GM12874 (cell line): ENCODE data around the gene TAF4B.

Source experiments
- TF ChIP-seq, protein P1 (sequence below): IDR thresholded peaks from 2 replicates; pipeline ENCODE4 v1.5.1; 2011; ENCODE audit warnings: low read depth, mild to moderate bottlenecking, control low read depth, low read length, moderate library complexity; ENCODE audit not compliant: insufficient read depth

Gene TAF4B

DNA sequence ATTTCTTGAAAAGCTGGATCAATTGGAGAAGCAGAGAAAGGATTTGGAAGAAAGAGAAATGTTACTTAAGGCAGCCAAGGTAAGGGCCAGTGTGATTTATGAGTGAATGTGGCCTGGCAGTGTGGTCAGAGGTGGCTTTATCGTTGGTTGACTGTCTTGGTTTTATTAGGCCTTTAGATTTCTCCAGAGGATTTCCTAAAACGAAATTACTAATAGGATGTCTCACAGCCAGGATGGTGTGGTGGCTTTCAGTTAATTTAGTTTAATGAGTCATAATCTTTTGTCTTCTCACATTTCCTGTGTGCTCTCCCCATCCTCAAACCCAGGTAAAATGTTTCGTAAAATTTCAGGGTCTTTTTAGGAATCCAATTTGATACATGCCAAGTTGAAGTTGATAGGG, 100.8 kb downstream of the TAF4B start:
- TF ChIP-seq, protein P1, sequence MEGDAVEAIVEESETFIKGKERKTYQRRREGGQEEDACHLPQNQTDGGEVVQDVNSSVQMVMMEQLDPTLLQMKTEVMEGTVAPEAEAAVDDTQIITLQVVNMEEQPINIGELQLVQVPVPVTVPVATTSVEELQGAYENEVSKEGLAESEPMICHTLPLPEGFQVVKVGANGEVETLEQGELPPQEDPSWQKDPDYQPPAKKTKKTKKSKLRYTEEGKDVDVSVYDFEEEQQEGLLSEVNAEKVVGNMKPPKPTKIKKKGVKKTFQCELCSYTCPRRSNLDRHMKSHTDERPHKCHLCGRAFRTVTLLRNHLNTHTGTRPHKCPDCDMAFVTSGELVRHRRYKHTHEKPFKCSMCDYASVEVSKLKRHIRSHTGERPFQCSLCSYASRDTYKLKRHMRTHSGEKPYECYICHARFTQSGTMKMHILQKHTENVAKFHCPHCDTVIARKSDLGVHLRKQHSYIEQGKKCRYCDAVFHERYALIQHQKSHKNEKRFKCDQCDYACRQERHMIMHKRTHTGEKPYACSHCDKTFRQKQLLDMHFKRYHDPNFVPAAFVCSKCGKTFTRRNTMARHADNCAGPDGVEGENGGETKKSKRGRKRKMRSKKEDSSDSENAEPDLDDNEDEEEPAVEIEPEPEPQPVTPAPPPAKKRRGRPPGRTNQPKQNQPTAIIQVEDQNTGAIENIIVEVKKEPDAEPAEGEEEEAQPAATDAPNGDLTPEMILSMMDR, result no peak

- TF ChIP-seq, protein P1, result no peak
Measured at GRCh38 chr18:26332991-26333390, 106.7 kb downstream of the TAF4B start.

DNA sequence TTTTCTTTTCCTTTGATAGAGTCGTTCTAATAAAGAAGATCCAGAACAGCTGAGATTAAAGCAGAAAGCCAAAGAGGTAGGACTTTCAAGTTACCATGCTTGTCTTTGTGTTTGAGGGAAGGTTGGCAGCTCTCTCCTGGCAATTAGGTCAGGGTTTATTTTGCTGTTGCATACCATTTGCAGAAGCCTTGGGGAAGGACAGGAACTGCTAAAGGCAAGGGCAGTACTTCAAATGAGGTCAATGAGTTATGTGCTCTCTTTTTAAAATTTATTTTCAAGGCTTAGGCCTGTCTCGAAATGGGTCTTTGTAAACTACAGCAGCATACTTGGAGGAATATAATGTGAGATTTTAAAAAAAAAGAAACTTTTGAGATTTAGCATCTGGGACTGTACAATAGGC, 108.9 kb downstream of the TAF4B start:
- TF ChIP-seq, protein P1, result no peak

DNA sequence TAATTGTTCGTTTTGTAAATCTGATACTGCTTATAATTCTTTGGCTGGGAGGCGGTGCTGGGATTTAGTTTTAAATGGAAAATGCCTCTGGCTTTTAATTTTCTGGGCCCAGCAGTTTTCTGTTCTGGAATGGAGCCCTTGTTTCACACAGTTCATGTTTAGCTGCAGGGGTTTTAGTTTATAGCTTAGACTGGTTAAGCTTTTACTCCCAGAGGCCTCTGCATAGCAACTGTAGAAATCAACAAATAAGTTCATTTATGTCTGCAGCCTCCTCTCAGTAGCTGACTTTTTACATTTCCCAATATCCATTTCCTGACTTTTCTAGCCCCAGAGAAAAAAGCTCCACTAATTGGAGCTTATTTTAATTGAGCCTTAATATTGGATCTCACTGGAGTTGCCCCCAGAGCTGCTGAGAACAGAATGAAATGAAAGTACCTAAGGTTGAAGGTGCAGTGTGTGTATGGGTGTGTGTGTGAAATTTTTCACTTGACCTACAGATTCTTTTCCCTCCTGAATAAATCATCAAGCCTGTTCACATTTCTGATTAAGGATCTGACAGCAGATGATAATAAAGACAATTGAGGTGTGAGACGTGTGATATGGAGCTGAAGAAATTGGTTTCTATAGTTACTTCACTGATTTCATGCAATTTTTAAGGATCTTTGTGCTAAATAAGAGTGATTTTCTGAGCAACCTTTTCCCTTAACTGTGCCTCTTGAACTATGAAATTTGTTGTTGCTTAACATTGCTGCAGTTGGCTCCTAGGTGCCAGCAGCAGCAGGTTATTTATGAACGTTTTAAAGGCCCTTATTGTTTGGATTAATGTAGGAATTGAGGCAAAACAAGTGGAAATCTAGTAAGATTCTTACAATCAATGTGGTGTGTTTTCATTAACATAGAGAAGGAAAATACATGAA, 109.6 kb downstream of the TAF4B start:
- TF ChIP-seq, protein P1, result no peak

DNA sequence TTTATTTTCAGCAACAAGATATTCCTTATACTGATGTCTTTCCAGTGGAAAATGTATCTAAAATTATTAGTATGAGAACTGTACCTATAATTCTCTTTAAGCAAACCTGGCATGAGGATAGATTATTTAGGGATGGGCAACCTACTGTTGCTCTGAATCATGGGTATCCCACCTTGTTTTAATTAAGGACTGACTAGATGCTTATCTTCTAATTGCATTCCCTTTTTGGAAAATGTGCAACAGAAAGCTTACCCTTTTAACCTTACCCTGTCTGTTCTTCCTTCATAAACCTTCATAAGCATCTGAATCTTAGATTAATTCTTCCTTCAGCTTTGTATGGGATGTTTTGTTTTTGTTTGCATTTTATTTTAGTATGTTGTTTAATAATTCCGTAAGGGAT, 110.3 kb downstream of the TAF4B start:
- TF ChIP-seq, protein P1, result no peak

DNA sequence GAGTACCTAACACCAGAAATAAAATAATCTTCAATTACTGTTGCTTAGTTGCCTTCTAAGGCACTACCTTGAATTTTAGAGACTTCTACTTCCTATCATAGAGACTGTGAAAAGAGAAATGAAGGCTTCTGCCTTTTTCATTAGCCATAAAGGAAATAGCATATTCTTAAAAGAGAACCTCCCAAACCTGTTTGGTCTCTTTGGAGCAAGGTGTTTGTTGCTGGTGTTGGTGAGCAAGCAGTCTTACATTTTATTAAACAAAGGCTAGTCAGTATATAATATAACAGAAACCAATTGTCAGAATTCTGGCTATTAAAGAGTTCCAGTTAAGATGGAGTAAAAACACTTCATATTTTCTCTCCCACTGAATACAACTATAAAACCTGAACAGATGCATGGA, 116.4 kb downstream of the TAF4B start:
- TF ChIP-seq, protein P1, result no peak

DNA sequence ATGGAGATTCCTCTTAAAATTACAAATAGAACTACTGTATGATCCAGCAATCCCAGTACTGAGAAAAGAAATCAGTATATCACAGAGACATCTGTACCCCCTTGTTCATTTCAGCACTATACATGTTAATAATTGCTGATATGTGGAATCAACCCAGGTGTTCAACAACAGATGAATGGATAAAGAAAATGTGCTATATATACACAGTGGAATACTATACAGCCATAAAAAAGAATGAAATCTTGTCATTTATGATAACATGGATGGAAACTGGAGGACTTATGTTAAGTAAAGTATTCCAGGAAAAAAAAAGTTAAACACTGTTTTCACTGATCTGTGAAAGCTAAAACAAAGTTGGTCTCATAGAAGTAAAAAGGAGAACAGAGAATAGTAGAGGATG, 124.7 kb downstream of the TAF4B start:
- TF ChIP-seq, protein P1, result no peak
